Measurements from ENCODE around the gene CYS1. TPM values are rescaled to one million over a fixed set of nuclear protein-coding genes. Genes with fewer than 3 reads are reported as not detected.

Gene CYS1
- total and polyA plus RNA-seq, 2 of the 13 experiments (the other 11 are each of a cell fraction or from before 2014, with no cell fraction given) = 0.04 TPM; not detected in 1

GRCh38 chr2:10120158-10120876, 40.1 kb upstream of the CYS1 start (continued):
- TF ChIP-seq ZNF503 (CRISPR knock-in tag; IDR thresholded peaks at IDR 0.05) = peak; percentile 71; the same call in 1 of the 2 replicates
- TF ChIP-seq HMG20B (CRISPR knock-in tag; conservative IDR thresholded peaks at IDR 0.05) = peak; percentile 29
- peak; percentile 59; the same call in 1 of the 2 replicates for TF ChIP-seq THAP7 (CRISPR knock-in tag; IDR thresholded peaks at IDR 0.05)
- TF ChIP-seq SMAD1 (CRISPR knock-in tag; IDR thresholded peaks at IDR 0.05; ENCODE audit: borderline replicate concordance, low read depth) = peak; percentile 56
- peak; percentile 47 for TF ChIP-seq BCL6 (CRISPR knock-in tag; IDR thresholded peaks at IDR 0.05)
- TF ChIP-seq MTERF4 (CRISPR knock-in tag; IDR thresholded peaks at IDR 0.05) = peak; percentile 68
- peak; percentile 41; the same call in 1 of the 2 replicates for TF ChIP-seq ZNF768 (CRISPR knock-in tag; IDR thresholded peaks at IDR 0.05)
- TF ChIP-seq FOXP1 (IDR thresholded peaks at IDR 0.05) = no peak
- TF ChIP-seq FOXP1 (CRISPR knock-in tag; IDR thresholded peaks at IDR 0.05) = 0 out of 2 replicates have a peak, but pooled peaks have one; percentile 34
- TF ChIP-seq HNRNPUL1 (IDR thresholded peaks at IDR 0.05; ENCODE audit: low read depth, low read length) = no peak
- TF ChIP-seq ZNF512 (CRISPR knock-in tag; IDR thresholded peaks at IDR 0.05) = no peak
- peak; percentile 85 for TF ChIP-seq ZFY (CRISPR knock-in tag; IDR thresholded peaks at IDR 0.05)
- TF ChIP-seq ATF7 (IDR thresholded peaks at IDR 0.05) = no peak
- no peak for TF ChIP-seq ATF7 (CRISPR knock-in tag; IDR thresholded peaks at IDR 0.05)
- peak; percentile 70; the same call in 1 of the 2 replicates for TF ChIP-seq GLI4 (CRISPR knock-in tag; IDR thresholded peaks at IDR 0.05; ENCODE audit: borderline replicate concordance)
- peak; percentile 93 for TF ChIP-seq JUN (CRISPR knock-in tag; IDR thresholded peaks at IDR 0.05)
- TF ChIP-seq ZBTB25 (CRISPR knock-in tag; IDR thresholded peaks at IDR 0.05) = peak; percentile 90; the same call in 1 of the 2 replicates
- TF ChIP-seq DNMT3B (CRISPR knock-in tag; conservative IDR thresholded peaks at IDR 0.05) = 0 out of 2 replicates have a peak, but pooled peaks have one; percentile 50
- TF ChIP-seq ZMYM4 (CRISPR knock-in tag; IDR thresholded peaks at IDR 0.05) = peak; percentile 71
- peak; percentile 62; the same call in 1 of the 2 replicates for TF ChIP-seq HBP1 (CRISPR knock-in tag; IDR thresholded peaks at IDR 0.05; ENCODE audit: low read depth)
- TF ChIP-seq PHF5A (CRISPR knock-in tag; IDR thresholded peaks at IDR 0.05; ENCODE audit: low read depth, unreplicated experiment) = peak; percentile 43

All from HepG2 (cell line).